BJ (cell line): ENCODE measurements around the gene RRM2. TPM values are rescaled to one million over a fixed set of nuclear protein-coding genes. Genes with fewer than 3 reads are reported as not detected.

Experiments
- CTCF ChIA-PET: fragments of 350-600 bp; formaldehyde crosslinking; extraction: SDS; loops from one replicate; lab custom pipeline; 2021; ENCODE audit warnings: antibody characterized with exemption, inconsistent platforms; lab: Yijun Ruan, JAX
- POLR2A ChIA-PET: fragments of 300-600 bp; sonication (Branson Sonifier 250); formaldehyde crosslinking; extraction: SDS; loops from one replicate; lab custom pipeline; 2021; ENCODE audit warnings: antibody characterized with exemption; lab: Charles Lee
- DNase-seq: peaks from one replicate; pipeline ENCODE4 v3.0.0-alpha.2; 2011; ENCODE audit warnings: low read depth
- H3K27me3 ChIP-seq: 2 replicates; pipeline ENCODE4 v1.6.0; 2011; ENCODE audit warnings: low read length; ENCODE audit not compliant: control insufficient read depth, insufficient read depth
- H3K36me3 ChIP-seq: 2 replicates; pipeline ENCODE4 v1.5.1; 2011; ENCODE audit warnings: low read length; ENCODE audit not compliant: control insufficient read depth, insufficient read depth
- H3K4me3 ChIP-seq: 2 replicates; pipeline ENCODE4 v1.5.1; 2011; ENCODE audit warnings: low read depth, mild to moderate bottlenecking, control low read depth, low read length
- CTCF ChIP-seq: IDR thresholded peaks from 2 replicates; pipeline ENCODE4 v1.5.1; 2011; ENCODE audit warnings: low read depth, mild to moderate bottlenecking, control low read depth, inconsistent platforms, low read length, moderate library complexity; ENCODE audit not compliant: insufficient read depth
- polyA plus RNA-seq: library from polyadenylated mRNA; depleted of rRNA; stranded (reverse); fragments of >200 nt; gene quantifications from 2 replicates; pipeline ENCODE4 v1.2.3, GENCODE V29; 2011

Gene RRM2
- polyA plus RNA-seq, 1 experiment = 23.5 TPM

DNA sequence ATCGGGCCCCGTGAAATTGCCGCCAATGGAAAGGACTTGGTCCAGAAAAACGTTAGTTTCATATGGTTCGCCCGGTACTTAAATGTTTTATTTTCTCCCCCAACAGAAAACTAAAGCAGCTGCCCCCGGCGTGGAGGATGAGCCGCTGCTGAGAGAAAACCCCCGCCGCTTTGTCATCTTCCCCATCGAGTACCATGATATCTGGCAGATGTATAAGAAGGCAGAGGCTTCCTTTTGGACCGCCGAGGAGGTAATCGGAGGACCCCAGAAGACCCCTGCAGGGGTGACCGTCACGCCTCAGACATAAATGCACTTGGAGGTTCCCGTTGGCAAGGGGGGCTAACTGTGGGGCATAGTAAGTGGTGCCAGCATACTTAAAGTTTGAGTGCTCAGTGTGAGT is 742 bp downstream of the RRM2 start:
- ChIA-PET CTCF (interaction anchor here (0.6 to 12.4 kb wide), 10 partner anchors 10 to 563 kb away, joined by 3 to 136 read pairs (median 4); no protein-coding TSS in a partner anchor), POLR2A (interaction anchor here (0.6 kb wide), 1 partner anchor 535 kb away, joined by 3 read pairs; no protein-coding TSS in a partner anchor)
- Histone ChIP-seq H3K36me3 (no peaks in the 10 kb centered on the region), H3K4me3 (peak overlapping the region; percentile 80), H3K27me3 (no peaks in the 10 kb centered on the region)
- TF ChIP-seq CTCF = no peak
- DNase-seq = no peak

DNA sequence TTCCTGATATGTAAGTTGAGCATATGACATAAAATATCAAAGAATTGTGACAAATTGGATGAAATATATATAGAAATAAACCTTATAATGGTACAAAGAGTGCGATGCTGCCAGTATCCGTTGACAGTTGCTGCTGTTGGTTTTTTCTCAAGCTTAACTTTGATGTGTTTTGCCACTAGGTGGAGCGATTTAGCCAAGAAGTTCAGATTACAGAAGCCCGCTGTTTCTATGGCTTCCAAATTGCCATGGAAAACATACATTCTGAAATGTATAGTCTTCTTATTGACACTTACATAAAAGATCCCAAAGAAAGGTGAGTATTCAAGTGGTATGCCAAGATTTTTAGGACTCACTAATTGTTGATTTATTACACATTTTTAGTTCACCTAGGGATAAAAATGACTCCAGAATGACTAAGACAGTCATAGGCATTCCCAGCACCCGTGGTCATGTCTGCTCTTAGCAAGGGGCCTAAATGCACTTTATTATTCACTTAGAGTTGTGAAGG is 2.1 kb downstream of the RRM2 start:
- no peaks in the 10 kb centered on the region for H3K27me3 ChIP-seq
- ChIA-PET POLR2A (no interaction called here), CTCF (interaction anchor here (0.8 to 12.4 kb wide), 26 partner anchors 10 to 527 kb away, joined by 3 to 136 read pairs (median 3); no protein-coding TSS in a partner anchor)
- no peak overlapping the region for H3K4me3 ChIP-seq
- no peaks in the 10 kb centered on the region for H3K36me3 ChIP-seq
- no peak for DNase-seq
- TF ChIP-seq CTCF = peak; percentile 56

GRCh38 chr2:10125842-10126631 is 3.5 kb downstream of the RRM2 start:
- TF ChIP-seq CTCF = no peak
- ChIA-PET CTCF (interaction anchor here (1.0 to 12.4 kb wide), 8 partner anchors 8 to 313 kb away, joined by 3 to 136 read pairs (median 10); no protein-coding TSS in a partner anchor), POLR2A (interaction anchor here (0.6 to 0.7 kb wide), 2 partner anchors 31 to 493 kb away, joined by 4 to 5 read pairs; no protein-coding TSS in a partner anchor)
- Histone ChIP-seq H3K36me3 (no peaks in the 10 kb centered on the region), H3K27me3 (no peaks in the 10 kb centered on the region), H3K4me3 (no peak overlapping the region)
- no peak for DNase-seq

DNA sequence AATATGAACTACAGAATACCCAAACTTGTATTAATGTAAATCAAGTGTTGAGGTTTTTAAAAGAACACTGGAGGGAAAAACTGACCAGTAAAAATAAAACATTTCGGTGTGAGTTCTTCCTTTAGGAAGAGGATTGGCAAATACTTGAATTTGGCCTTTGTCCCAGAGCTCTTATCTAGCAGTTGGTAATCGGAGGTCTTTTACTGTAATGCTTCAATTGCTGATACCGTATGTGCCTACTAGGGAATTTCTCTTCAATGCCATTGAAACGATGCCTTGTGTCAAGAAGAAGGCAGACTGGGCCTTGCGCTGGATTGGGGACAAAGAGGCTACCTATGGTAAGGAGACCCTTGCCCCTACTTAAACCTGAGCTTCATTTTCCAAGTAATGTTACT is 4.1 kb downstream of the RRM2 start:
- no peak for DNase-seq
- H3K36me3 ChIP-seq = no peaks in the 10 kb centered on the region
- no peak for TF ChIP-seq CTCF
- CTCF ChIA-PET = interaction anchor here (1.2 to 12.4 kb wide), 6 partner anchors 14 to 308 kb away, joined by 3 to 136 read pairs (median 16); no protein-coding TSS in a partner anchor
- no peaks in the 10 kb centered on the region for H3K27me3 ChIP-seq
- POLR2A ChIA-PET = interaction anchor here (0.6 kb wide), 1 partner anchor 493 kb away, joined by 4 read pairs; no protein-coding TSS in a partner anchor
- no peak overlapping the region for H3K4me3 ChIP-seq

DNA sequence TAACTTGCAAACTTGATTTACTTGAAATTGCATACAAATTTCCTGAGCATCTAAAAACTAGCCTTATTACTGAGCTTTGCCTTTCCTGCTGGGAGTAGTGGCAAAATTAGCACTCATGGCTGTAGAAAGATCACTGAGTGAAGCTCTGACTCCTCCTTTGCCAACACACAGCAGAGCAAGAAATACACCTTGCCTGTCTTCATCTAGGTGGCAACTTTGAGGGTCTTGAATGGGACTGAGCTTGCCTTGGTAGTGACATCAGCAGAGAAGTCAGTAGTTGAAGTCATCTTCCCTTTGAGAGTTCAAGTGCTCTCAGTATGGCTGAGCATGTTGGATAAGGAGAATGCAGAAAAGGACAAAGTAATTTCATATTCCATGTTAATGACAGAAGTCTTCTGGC is 5.9 kb downstream of the RRM2 start:
- no peak for TF ChIP-seq CTCF
- no peaks in the 10 kb centered on the region for H3K27me3 ChIP-seq
- ChIA-PET CTCF (interaction anchor here (0.9 to 12.4 kb wide), 5 partner anchors 10 to 307 kb away, joined by 3 to 136 read pairs (median 5); no protein-coding TSS in a partner anchor), POLR2A (no interaction called here)
- no peak for DNase-seq
- H3K36me3 ChIP-seq = no peaks in the 10 kb centered on the region
- H3K4me3 ChIP-seq = no peak overlapping the region
